ENCODE data around the gene LIAS.
"Not testable (repeated sequence)": the region's sequence is repeated elsewhere in the genome, so short reads cannot be mapped to it uniquely, and the experiment has no call there.

Gene LIAS

DNA sequence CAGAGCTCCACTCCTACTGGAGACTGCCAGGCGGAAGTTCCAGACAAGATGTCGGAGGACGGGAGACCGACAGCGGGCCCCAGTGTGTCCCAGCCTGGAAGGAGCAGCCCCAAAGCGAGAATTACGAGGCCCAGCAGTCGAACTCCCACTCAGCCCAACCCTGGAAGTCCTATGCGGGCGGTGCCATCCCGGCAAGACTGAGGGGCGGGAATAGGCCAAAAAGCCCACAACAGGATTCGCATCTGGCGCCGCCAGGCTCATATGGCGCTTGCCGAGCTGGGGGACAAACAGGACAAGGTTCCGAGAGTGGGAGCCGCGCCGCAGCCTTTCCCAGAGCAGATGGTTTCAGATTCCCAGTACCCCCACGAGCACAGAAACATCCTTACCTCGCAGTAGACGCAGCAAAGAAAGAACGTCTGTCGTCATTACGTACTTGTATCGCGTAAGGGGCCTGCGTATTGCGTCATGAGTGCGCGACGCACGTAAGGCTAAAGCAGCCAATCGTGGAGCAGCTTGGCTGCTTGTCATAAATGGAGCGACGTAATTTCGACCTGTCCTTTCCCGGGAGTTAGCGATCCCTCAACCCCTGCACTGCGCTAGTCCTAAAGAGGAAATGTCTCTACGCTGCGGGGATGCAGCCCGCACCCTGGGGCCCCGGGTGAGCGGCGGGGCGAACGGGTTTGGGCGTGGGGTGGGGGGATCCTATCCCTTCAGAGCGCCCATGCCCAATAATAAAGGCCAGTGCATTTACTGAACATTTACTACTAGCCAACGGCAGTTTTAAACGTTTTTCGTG lies at the start of gene LIAS, which contains the start of gene RPL9:
LIAS (plus strand) TSS at position 552 of the 796 bp plus-strand sequence; CDS start at position 614, 62 bp downstream.
RPL9 (minus strand) TSS at position 418 of the 796 bp plus-strand sequence. CDS start 483 bp downstream, outside the sequence.
- DNase-seq: peak; percentile 99

DNA sequence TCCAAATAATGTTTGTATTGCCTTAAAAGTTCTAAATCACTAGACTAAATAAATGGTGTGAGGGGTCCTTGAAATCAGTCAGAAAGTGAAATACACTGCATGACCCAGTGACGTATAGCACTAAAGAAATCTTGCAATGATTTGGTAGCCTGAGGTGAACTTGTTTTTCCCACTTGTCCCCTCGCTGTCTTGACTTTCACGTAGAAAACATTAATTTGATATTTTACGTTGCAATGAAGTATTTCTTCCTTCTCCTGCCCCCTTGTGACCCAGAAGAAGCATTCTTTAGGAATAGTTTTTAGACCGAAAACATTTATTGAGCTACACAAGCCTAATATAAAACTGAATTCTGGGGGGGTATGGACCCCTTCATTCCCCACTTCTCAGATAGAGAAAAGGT lies 48.4 kb upstream of the LIAS start:
- peak; percentile 32 for DNase-seq

DNA sequence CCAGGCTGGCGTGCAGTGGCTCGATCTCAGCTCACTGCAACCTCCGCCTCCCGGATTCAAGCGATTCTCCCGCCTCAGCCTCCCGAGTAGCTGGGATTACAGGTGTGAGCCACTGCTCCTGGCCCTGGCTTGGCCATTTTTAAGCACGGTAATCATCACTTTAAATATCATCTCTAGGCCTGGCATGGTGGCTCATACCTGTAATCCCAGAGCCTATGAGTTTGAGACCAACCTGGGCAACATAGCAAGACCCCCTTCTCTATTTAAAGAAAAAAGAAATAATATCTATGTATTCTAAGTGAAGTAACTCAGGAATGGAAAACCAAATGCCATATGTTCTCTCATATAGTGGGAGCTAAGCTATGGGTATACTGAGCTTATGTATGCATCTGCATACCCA lies 47.3 kb upstream of the LIAS start:
- not testable (repeated sequence) for DNase-seq

DNA sequence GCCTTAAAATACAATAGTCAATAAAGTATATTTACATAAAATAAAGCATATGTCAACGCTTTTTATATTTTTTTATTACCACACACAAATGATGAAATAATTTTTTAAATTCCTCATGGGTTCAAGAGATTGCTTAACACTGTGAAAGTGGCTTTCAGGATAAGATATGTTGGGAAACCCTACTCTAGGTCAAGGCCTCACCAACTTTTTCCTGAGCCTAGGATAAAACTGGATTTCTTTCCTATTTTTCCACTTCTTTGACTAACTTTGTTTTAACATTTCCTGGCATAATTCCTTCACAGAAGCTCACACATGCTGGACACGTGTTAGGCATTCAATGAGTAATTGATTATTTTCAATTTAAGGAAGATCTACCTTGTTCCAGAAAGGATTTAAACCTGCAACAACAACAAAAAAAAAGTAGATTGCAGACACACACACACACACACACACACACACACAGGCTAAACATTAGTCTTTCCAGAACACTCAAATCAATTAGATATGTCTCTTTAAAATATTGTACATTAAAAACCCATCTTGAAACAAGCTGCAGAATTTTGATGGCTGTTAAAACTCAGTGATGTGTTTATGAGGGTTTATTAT lies 43.1 kb upstream of the LIAS start:
- no peak for DNase-seq

DNA sequence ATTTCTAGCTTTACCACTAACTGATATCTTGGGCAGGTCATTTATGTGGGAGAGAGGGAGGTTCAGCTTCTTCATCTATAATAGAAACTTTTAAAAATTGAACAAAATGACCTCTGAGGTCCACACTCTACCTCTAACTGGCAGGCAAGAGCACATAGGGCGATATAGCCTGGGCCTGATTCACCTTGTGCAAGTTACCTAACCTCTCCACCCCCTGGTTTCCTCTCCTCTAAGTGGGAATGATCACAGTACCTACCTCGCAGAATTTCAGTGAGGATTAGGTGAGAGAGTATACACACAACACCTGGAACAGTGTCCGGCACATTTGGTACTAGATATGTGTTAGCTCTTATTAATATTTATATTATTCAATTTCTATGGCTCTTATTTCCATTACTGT lies 36.6 kb upstream of the LIAS start:
- DNase-seq: no peak

- DNase-seq: not testable (repeated sequence)
Observed at GRCh38 chr4:39425297-39425696, 33.6 kb upstream of the LIAS start.

DNA sequence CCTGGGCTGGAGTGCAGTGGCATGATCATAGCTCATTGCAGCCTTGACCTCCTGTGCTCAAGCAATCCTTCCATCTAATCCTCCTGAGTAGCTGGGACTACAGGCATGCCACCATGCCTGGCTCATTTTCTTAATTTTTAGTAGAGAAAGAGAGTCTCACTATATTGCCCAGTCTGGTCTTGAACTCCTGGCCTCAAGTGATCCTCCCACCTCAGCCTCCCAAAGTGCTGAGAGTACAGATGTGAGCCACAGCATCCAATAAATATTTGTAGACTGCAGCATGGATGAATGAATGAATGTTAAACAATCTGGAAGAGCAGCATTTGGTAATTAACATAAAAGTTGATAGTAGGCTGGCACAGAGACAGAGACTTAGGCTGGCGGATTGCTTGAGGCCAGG lies 32.1 kb upstream of the LIAS start:
- DNase-seq: no peak

- no peak for DNase-seq
Observed at GRCh38 chr4:39427520-39428114, 31.2 kb upstream of the LIAS start.

DNA sequence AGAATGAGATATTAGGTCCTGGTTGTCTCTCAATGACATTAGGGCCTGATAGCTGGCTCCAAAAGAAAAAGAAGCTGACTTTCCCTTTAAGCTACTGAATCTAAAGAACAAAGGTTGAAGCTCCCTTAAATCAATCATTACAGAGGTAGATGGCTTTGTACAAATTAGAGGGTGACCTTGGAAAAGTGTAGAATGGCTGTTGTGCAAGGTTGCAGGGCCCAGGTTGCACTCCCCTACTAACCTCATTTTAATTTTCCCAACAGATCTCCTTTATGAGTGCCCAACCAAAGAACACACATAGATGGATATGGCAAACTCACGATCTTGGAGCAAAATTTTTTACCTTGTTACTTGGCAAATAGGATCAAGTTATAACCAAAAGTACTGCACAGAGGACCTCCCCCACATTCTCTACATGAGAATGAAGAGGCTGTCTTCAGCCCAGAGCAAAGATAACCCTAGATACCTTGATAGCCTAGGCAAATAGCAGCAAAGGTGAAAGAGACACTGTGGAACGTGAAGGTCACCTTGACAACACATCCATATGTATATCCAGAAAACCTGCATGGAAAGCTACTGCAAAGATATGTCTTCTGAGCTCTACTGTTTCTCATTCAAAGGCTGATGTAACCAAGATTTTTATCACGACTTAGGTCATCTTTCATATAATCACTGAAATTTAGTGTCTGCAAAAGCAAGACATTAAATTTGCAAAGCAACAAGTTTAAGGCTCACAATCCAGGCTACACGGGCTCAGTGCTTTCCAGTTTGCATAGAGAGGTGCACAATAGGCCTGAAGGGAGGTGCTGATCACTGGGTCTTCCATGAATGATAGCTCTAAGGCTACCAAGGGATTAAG lies 29.2 kb upstream of the LIAS start:
- DNase-seq: no peak

DNA sequence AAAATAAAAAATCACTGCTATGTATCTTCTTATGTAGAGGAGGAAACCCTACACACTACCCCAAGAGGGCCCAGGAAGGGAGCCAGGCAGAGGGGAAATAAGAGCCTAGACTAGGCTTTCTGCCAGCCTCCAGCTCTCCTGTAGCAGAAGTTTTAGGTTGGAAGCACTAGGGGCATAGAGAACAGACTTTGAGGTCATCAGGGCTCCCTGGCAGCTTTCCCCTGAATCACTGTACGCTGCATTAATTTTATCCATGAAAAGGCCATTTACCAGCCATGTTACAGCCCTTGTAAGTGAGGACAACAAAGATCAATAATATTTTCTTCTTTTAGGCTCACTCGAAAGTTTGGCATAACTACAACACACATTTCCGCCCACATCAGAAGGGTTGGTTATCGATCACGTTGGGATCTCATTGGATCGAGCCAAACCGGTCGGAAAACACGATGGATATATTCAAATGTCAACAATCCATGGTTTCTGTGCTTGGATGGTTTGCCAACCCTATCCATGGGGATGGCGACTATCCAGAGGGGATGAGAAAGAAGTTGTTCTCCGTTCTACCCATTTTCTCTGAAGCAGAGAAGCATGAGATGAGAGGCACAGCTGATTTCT lies 24.9 kb upstream of the LIAS start:
- no peak for DNase-seq

DNA sequence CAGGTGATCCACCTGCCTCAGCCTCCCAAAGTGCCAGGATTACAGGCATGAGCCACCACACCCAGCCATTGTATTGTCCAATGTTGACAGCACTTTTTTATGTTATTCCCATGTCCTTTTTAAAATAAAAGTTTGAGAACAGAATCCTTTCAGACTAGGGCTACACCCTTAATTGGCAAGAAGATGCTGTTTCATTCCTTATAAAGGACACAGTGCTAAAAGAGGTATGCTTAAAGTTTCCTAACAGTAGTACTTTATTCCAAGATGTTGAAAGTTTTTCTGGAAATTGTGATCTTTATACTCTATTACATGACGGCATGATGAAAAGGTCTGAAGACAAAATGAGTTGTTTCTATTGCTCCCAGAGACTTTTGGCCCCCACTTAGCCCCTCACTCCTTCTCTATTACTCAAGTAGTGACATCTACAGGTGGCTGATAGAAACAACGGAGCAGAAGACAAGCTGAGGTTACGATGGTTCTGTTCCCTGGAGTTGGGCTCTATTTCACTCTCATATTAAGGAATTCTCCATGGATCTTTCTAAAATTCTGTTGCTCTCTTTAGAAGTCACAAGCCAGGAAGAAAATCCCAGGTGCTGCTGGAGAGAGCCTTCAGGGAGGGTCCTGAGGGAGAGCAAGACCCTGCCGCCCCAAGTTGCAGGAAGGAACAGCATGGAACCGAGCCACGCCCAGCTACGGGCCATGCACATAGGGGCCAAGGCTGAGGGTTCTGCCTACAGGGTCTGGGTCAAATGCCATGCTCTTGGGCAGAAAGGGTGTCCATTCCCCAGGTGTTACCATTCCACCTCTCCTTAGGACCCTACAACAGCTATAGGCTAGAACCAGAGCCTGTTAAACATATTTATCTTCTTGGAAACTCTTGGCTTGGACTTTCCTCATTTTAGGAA lies 22.9 kb upstream of the LIAS start:
- no peak for DNase-seq

DNA sequence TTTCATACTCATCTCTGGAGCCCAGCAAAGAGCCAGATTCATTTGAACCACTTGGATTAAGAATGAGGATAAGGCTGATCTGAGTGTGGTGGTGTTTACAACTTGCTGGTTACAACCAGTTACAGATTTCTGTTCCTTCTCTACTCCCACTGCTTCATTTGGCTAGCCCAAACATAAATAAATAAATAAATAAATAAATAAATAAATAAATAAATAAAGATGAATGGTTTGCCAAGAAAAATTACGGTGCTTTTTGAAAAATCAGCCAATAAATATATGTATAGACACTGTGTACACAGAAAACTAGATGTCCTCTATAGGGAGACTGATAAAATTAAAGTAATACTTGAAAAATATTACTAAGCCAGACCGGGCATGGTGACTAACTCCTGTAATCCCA lies 17.3 kb upstream of the LIAS start:
- no peak for DNase-seq

DNA sequence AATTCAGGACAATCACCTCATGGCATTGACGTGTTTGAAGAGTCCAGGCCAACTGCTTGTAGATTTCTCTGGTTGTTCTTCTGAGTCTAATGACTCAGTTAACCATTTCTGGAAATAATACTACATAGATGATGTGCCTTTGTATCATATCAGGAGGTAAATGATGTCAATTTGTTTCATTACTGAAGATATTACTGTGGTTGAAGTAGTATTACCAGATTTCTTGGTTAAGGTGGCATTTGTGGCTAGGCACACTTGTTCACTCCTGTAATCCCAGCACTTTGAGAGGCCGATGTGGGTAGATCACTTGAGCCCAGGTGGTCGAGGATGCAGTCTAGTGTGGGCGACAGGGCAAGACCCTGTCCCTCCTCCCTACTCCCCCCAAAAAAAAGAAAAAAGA lies 15.9 kb upstream of the LIAS start:
- no peak for DNase-seq

GRCh38 chr4:39446483-39446841 lies 12.4 kb upstream of the LIAS start:
- DNase-seq: no peak

DNA sequence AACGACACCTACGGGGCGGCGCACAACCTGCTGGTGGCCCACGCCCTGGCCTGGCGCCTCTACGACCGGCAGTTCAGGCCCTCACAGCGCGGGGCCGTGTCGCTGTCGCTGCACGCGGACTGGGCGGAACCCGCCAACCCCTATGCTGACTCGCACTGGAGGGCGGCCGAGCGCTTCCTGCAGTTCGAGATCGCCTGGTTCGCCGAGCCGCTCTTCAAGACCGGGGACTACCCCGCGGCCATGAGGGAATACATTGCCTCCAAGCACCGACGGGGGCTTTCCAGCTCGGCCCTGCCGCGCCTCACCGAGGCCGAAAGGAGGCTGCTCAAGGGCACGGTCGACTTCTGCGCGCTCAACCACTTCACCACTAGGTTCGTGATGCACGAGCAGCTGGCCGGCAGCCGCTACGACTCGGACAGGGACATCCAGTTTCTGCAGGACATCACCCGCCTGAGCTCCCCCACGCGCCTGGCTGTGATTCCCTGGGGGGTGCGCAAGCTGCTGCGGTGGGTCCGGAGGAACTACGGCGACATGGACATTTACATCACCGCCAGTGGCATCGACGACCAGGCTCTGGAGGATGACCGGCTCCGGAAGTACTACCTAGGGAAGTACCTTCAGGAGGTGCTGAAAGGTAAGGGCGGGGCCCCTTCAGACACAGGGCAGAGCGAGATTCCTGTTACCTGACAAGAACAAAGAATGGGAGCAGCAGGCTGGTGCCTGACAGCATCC lies 11.8 kb upstream of the LIAS start:
- peak; percentile 76 for DNase-seq

- DNase-seq: no peak
Observed at GRCh38 chr4:39450618-39451017, 8.2 kb upstream of the LIAS start.

- no peak for DNase-seq
Observed at GRCh38 chr4:39451423-39452023, 7.3 kb upstream of the LIAS start.

DNA sequence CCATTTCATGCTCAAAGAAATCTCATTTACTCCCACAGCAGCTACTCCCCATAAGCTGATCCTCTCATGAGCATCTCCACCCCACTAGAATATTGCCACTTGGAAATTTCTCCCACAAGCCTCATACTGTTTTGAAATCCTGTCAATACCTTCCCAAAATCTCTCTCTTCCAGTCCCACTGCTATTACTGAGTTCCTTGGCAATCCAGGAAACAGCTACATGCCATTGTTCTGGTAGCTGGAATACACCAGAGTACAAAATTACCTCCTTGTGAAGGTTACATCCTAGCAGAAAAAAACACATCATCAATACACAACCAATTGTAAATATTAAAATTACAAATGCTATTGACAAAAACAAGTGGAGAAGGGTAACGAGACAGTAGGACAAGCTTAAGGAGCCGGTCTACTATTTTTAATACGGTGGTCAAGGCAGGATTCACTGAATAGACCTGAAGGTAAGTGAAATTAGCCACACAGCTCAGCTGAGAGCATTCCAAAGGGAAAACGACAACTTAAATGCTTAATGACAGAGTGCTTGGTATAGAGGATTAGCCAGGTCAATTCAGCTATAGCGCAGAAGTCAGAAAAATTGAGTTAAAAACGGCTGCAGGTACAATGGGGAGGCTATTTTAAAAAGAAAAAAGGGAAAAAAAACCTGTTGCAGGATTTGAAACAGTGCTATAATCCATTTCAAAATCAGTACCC lies 6.5 kb upstream of the LIAS start:
- no peak for DNase-seq

DNA sequence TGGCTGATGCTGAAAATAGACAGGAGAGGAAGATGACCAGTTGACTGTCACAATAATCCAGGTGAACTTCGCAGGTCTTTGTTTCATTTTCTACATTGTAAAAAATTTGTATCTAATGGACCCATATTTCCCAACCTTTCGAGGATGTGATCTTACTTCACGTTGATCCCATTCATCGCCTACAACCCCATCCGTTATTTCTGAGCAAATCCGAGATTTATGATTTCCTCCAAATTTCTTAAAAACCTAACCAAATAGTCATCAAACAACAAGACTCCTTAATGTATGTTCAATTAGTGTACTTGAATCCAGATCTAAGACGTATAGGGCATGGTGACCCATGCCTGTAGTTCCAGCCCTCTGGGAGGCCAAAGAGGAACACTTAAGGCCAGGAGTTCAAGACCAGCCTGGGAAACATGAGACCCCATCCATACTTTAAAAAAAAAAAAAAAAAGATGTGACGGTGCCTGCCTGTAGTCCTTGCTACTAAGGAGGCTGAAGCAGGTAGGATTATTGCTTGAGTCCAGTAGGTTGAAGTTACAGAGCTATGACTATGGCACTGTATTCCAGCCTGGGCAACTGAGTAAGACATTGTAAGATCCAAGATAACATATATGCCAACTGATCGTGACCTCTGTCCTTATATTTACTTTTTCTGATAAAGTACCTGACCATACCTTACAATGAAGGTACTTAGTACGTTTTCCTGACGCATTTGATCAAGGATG lies 5.8 kb upstream of the LIAS start:
- no peak for DNase-seq
